ENCODE measurements around the gene SUPT5H. TPM values are rescaled to one million over a fixed set of nuclear protein-coding genes. Genes with fewer than 3 reads are reported as not detected.

The SUPT5H gene
- total RNA-seq, 1 experiment from 2014 or later = 171 TPM

GRCh38 chr19:39438270-39438934 is 7.0 kb upstream of the SUPT5H start:
- peaks cover 18% of the 10 kb centered on the region for H3K4me1 ChIP-seq
- H3K4me3 Mint-ChIP-seq (ENCODE audit: unreplicated experiment) = peak overlapping the region; percentile 42
- H3K27me3 ChIP-seq (replicated peaks; ENCODE audit: control insufficient read depth, insufficient read depth, low read length) = no peaks in the 10 kb centered on the region
- H3K4me1 Mint-ChIP-seq (ENCODE audit: low read depth, unreplicated experiment) = peaks cover 23% of the 10 kb centered on the region
- peaks cover 1% of the 10 kb centered on the region for H3K36me3 ChIP-seq (ENCODE audit: control insufficient read depth, insufficient read depth, low read length)
- ChIA-PET CTCF (interaction anchor here (0.7 to 1.2 kb wide), 6 partner anchors 24 to 102 kb away, joined by 3 to 4 read pairs (median 4); partner anchors contain the start of genes DLL3 and EID2), POLR2A (interaction anchor here (0.6 to 1.1 kb wide), 5 partner anchors 9 to 60 kb away, joined by 3 to 5 read pairs (median 3); partner anchors contain the start of genes MED29 and PAF1)
- no peak for TF ChIP-seq CTCF (IDR thresholded peaks at IDR 0.05; ENCODE audit: insufficient read depth in 1 of 2, low read depth in 1 of 2, low read length in 1 of 2, severe bottlenecking in 1 of 2, unreplicated experiment in 1 of 2)
- peak; percentile 67 to 71 for DNase-seq
- peaks cover 33% of the 10 kb centered on the region for H3K36me3 Mint-ChIP-seq (ENCODE audit: insufficient read depth, unreplicated experiment)
- H3K27me3 Mint-ChIP-seq (ENCODE audit: insufficient read depth, unreplicated experiment) = no peaks in the 10 kb centered on the region
- H3K4me3 ChIP-seq (ENCODE audit: low read depth, low read length) = no peak overlapping the region
- H3K9me3 ChIP-seq = no peaks in the 10 kb centered on the region
- H3K27ac Mint-ChIP-seq (ENCODE audit: unreplicated experiment) = peak overlapping the region; percentile 60
- H3K9me3 Mint-ChIP-seq (ENCODE audit: unreplicated experiment) = no peaks in the 10 kb centered on the region
- intact Hi-C loops (cut with micrococcal nuclease; ENCODE audit: unreplicated experiment) = no loop called here
- BruUV-seq (replicated peaks) = no TSS peak

GRCh38 chr19:39444598-39445195 is 685 bp upstream of the SUPT5H start:
- Mint-ChIP-seq H3K9me3 (ENCODE audit: unreplicated experiment) (no peaks in the 10 kb centered on the region), H3K27ac (ENCODE audit: unreplicated experiment) (peak overlapping the region; percentile 98), H3K4me1 (ENCODE audit: low read depth, unreplicated experiment) (peaks cover 13% of the 10 kb centered on the region), H3K36me3 (ENCODE audit: insufficient read depth, unreplicated experiment) (peaks cover 42% of the 10 kb centered on the region), H3K4me3 (ENCODE audit: unreplicated experiment) (peak overlapping the region; percentile 95), H3K27me3 (ENCODE audit: insufficient read depth, unreplicated experiment) (no peaks in the 10 kb centered on the region)
- intact Hi-C loops (cut with micrococcal nuclease; ENCODE audit: unreplicated experiment) = loop anchor here (1.0 to 2.0 kb wide), 3 partner anchors 8 to 58 kb away; partner anchors contain the start of gene TIMM50
- no peaks in the 10 kb centered on the region for H3K27me3 ChIP-seq (replicated peaks; ENCODE audit: control insufficient read depth, insufficient read depth, low read length)
- H3K4me3 ChIP-seq (ENCODE audit: low read depth, low read length) = peak overlapping the region; percentile 92
- CTCF ChIA-PET = interaction anchor here (0.5 to 2.0 kb wide), 3 partner anchors 31 to 1993 kb away, joined by 3 to 8 read pairs (median 7); no protein-coding TSS in a partner anchor
- peaks cover 3% of the 10 kb centered on the region for H3K36me3 ChIP-seq (ENCODE audit: control insufficient read depth, insufficient read depth, low read length)
- no peak for DNase-seq
- peaks cover 8% of the 10 kb centered on the region for H3K4me1 ChIP-seq
- BruUV-seq (replicated peaks) = TSS peak; percentile 94
- TF ChIP-seq CTCF (IDR thresholded peaks at IDR 0.05; ENCODE audit: insufficient read depth in 1 of 2, low read depth in 1 of 2, low read length in 1 of 2, severe bottlenecking in 1 of 2, unreplicated experiment in 1 of 2) = no peak
- H3K9me3 ChIP-seq = no peaks in the 10 kb centered on the region
- POLR2A ChIA-PET = interaction anchor here (0.9 to 2.3 kb wide), 3 partner anchors 9 to 54 kb away, joined by 3 to 53 read pairs (median 4); partner anchors contain the start of genes MED29, PAF1 and RPS16

GRCh38 chr19:39446365-39447084 is 1.1 kb downstream of the SUPT5H start:
- Histone ChIP-seq H3K36me3 (ENCODE audit: control insufficient read depth, insufficient read depth, low read length) (peaks cover 3% of the 10 kb centered on the region), H3K9me3 (no peaks in the 10 kb centered on the region), H3K27me3 (replicated peaks; ENCODE audit: control insufficient read depth, insufficient read depth, low read length) (no peaks in the 10 kb centered on the region), H3K4me1 (peaks cover 8% of the 10 kb centered on the region), H3K4me3 (ENCODE audit: low read depth, low read length) (peak overlapping the region; percentile 92)
- ChIA-PET POLR2A (no interaction called here), CTCF (no interaction called here)
- Mint-ChIP-seq H3K27me3 (ENCODE audit: insufficient read depth, unreplicated experiment) (no peaks in the 10 kb centered on the region), H3K4me1 (ENCODE audit: low read depth, unreplicated experiment) (peaks cover 18% of the 10 kb centered on the region), H3K36me3 (ENCODE audit: insufficient read depth, unreplicated experiment) (peaks cover 53% of the 10 kb centered on the region), H3K27ac (ENCODE audit: unreplicated experiment) (peak overlapping the region; percentile 98), H3K4me3 (ENCODE audit: unreplicated experiment) (peak overlapping the region; percentile 95), H3K9me3 (ENCODE audit: unreplicated experiment) (no peaks in the 10 kb centered on the region)
- DNase-seq = no peak
- no peak for TF ChIP-seq CTCF (IDR thresholded peaks at IDR 0.05; ENCODE audit: insufficient read depth in 1 of 2, low read depth in 1 of 2, low read length in 1 of 2, severe bottlenecking in 1 of 2, unreplicated experiment in 1 of 2)
- BruUV-seq (replicated peaks) = no TSS peak
- intact Hi-C loops (cut with micrococcal nuclease; ENCODE audit: unreplicated experiment) = no loop called here

Measured in Caco-2 (cell line).